CD8-positive, alpha-beta memory T cell (primary cell): ENCODE data around the gene PHF13. TPM values are rescaled to one million over a fixed set of nuclear protein-coding genes. Genes with fewer than 3 reads are reported as not detected.
"Not testable (repeated sequence)": the region's sequence is repeated elsewhere in the genome, so short reads cannot be mapped to it uniquely, and the experiment has no call there.

Source experiments
- CTCF ChIA-PET: fragments of 350-600 bp; sonication (Branson Sonifier 250); formaldehyde crosslinking; loops from one replicate; lab custom pipeline; 2021; ENCODE audit warnings: antibody characterized with exemption; lab: Charles Lee
- POLR2A ChIA-PET: fragments of 350-600 bp; sonication (Branson Sonifier 250); formaldehyde crosslinking; loops from one replicate; lab custom pipeline; 2021; ENCODE audit warnings: antibody characterized with exemption; lab: Charles Lee
- DNase-seq, 5 donors: peaks; one replicate each; pipeline versions ENCODE4 v3.0.0 to v3.0.0-alpha.2; 2020 to 2022; ENCODE audit warnings: mixed read lengths in 1 of 5
- H3K27ac ChIP-seq: one replicate; pipeline ENCODE4 v1.7.0; 2013; ENCODE audit warnings: low read depth, mild to moderate bottlenecking, low read length, moderate library complexity
- H3K27me3 ChIP-seq: 2 replicates; pipeline ENCODE4 v1.7.0; 2013; ENCODE audit warnings: low read length, mild to moderate bottlenecking; ENCODE audit not compliant: insufficient read depth, poor library complexity, severe bottlenecking
- H3K36me3 ChIP-seq: 2 replicates; pipeline ENCODE4 v1.7.0; 2013; ENCODE audit warnings: mild to moderate bottlenecking, low read length, moderate library complexity; ENCODE audit not compliant: insufficient read depth
- H3K4me1 ChIP-seq: 2 replicates; pipeline ENCODE4 v1.7.0; 2013; ENCODE audit warnings: mild to moderate bottlenecking, low read length, moderate library complexity; ENCODE audit not compliant: insufficient read depth
- H3K4me3 ChIP-seq: 2 replicates; pipeline ENCODE4 v1.7.0; 2013; ENCODE audit warnings: mild to moderate bottlenecking, low read length
- H3K9me3 ChIP-seq: 2 replicates; pipeline ENCODE4 v1.7.0; 2013; ENCODE audit warnings: mild to moderate bottlenecking, low read length
- H3K27ac Mint-ChIP-seq, 8 donors: one replicate each; pipeline ENCODE4 v1.8.0; 2020 to 2021; ENCODE audit warnings: mixed read lengths in 8 of 8, mild to moderate bottlenecking in 6 of 8, inconsistent platforms in 3 of 8, moderate library complexity in 3 of 8
- H3K27me3 Mint-ChIP-seq, 2 donors: one replicate each; pipeline ENCODE4 v1.8.0; 2020 to 2021; ENCODE audit warnings: mixed read lengths in 2 of 2, mild to moderate bottlenecking in 1 of 2, moderate library complexity in 1 of 2
- H3K36me3 Mint-ChIP-seq, 3 donors: one replicate each; pipeline ENCODE4 v1.8.0; 2020 to 2021; ENCODE audit warnings: mixed read lengths in 3 of 3, inconsistent platforms in 1 of 3, mild to moderate bottlenecking in 1 of 3
- H3K4me1 Mint-ChIP-seq, 3 donors: one replicate each; pipeline ENCODE4 v1.8.0; 2020 to 2021; ENCODE audit warnings: mixed read lengths in 3 of 3, inconsistent platforms in 1 of 3, mild to moderate bottlenecking in 1 of 3
- H3K4me3 Mint-ChIP-seq, 7 donors: one replicate each; pipeline ENCODE4 v1.8.0; 2020 to 2021; ENCODE audit warnings: mixed read lengths in 7 of 7, mild to moderate bottlenecking in 6 of 7, moderate library complexity in 4 of 7, inconsistent platforms in 2 of 7
- H3K9me3 Mint-ChIP-seq, 5 donors: one replicate each; pipeline ENCODE4 v1.8.0; 2020 to 2022; ENCODE audit warnings: mixed read lengths in 5 of 5, mild to moderate bottlenecking in 3 of 5, moderate library complexity in 2 of 5, inconsistent platforms in 1 of 5
- polyA plus RNA-seq: library from polyadenylated mRNA; unstranded; fragments of 300-500 nt; fragmentation: Illumina TruSeq; gene quantifications from one replicate; pipeline ENCODE4 v1.2.3, GENCODE V29; 2021
- total RNA-seq, 2 experiments: library from RNA; stranded (reverse); gene quantifications; one replicate each; pipeline ENCODE4 v1.2.3, GENCODE V29; 2021

Gene PHF13
- total and polyA plus RNA-seq, 3 experiments from 2014 or later: 4.9 to 14.0 (median 12.5) TPM

DNA sequence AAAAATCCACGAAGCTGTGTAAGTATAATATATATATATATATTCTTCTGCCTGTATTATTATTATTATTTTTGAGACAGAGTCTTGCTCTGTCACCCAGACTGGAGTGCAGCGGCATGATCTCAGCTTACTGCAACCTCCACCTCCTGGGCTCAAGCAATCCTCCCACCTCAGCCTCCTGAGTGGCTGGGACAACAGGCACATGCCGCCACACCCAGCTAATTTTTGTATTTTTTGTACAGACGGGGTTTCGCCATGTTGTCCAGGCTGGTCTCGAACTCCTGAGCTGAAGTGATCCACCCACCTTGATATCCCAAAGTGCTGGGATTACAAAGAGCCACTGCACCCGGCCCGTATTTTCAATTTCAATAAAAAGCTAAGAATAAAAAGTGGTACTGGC lies 13.5 kb upstream of the PHF13 start:
- ChIA-PET CTCF (interaction anchor here (0.8 to 4.6 kb wide), 12 partner anchors 9 to 114 kb away, joined by 3 to 28 read pairs (median 4); partner anchors contain the start of genes NOL9, TAS1R1, THAP3 and ZBTB48), POLR2A (interaction anchor here (0.6 to 7.2 kb wide), 9 partner anchors 13 to 185 kb away, joined by 3 to 64 read pairs (median 3); partner anchors contain the start of genes CAMTA1, NOL9, PHF13 and TAS1R1)
- Histone ChIP-seq H3K4me1 (peaks cover 61% of the 10 kb centered on the region), H3K36me3 (peaks cover 32% of the 10 kb centered on the region), H3K4me3 (peak overlapping the region; percentile 81), H3K27ac (peak overlapping the region; percentile 94)
- Mint-ChIP-seq H3K4me1 (peaks cover 49 to 72% (median 54%) of the 10 kb centered on the region in 3 donors), H3K27ac (peak overlapping the region; percentile 86 to 97 (median 95)), H3K36me3 (peaks cover 0 to 57% (median 3%) of the 10 kb centered on the region in 3 donors), H3K4me3 (peak overlapping the region; percentile 92 to 99 (median 98))
- not testable (repeated sequence) for H3K27me3 ChIP-seq, H3K9me3 Mint-ChIP-seq, H3K27me3 Mint-ChIP-seq, DNase-seq, H3K9me3 ChIP-seq

DNA sequence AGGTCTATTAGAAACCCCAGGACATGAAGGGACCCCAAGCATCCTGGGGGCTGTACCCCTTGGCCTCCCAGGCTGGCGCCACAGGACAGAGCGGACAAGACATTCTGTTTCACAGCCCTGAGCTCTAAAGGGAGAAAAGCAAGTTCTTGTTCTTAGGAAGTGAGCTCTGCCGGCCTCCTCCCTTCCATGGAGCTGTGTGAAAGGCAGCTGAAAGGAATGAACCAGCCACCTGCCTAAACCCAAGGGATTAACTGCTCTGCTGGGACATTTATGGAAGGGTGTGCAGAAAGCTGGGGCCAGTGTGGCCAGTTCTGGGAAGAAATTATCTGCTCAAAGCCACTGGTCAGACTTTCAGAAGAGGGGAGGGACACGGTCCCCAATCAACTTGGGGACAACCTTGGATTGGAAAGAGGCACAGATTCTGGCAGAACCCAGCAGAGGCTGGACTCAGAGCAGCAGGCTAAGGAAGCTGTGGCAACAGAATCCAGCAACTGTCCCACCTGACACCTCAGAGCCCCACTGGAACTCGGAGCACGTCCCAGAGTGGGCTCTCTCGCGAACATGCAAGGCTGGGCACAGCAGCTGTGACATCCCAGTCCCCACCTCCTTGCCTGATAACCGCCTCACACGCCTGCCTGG lies 13.0 kb upstream of the PHF13 start:
- peaks cover 27% of the 10 kb centered on the region for H3K36me3 ChIP-seq
- H3K4me3 Mint-ChIP-seq: peak overlapping the region; percentile 92 to 99 (median 98)
- CTCF ChIA-PET: interaction anchor here (0.8 to 4.6 kb wide), 12 partner anchors 9 to 115 kb away, joined by 3 to 28 read pairs (median 4); partner anchors contain the start of genes NOL9, TAS1R1, THAP3 and ZBTB48
- POLR2A ChIA-PET: interaction anchor here (0.6 to 7.2 kb wide), 10 partner anchors 13 to 185 kb away, joined by 3 to 64 read pairs (median 3); partner anchors contain the start of genes CAMTA1, NOL9, PHF13 and TAS1R1
- H3K27me3 ChIP-seq: no peaks in the 10 kb centered on the region
- H3K9me3 ChIP-seq: no peaks in the 10 kb centered on the region
- H3K27ac ChIP-seq: peak overlapping the region; percentile 94
- H3K36me3 Mint-ChIP-seq: peaks cover 0 to 52% (median 2%) of the 10 kb centered on the region in 3 donors
- H3K4me1 Mint-ChIP-seq: peaks cover 48 to 67% (median 51%) of the 10 kb centered on the region in 3 donors
- no peaks in the 10 kb centered on the region for H3K27me3 Mint-ChIP-seq
- H3K9me3 Mint-ChIP-seq: no peaks in the 10 kb centered on the region
- peak overlapping the region; percentile 81 for H3K4me3 ChIP-seq
- H3K4me1 ChIP-seq: peaks cover 57% of the 10 kb centered on the region
- peak overlapping the region; percentile 91 to 97 (median 95) for H3K27ac Mint-ChIP-seq
- no peak for DNase-seq

DNA sequence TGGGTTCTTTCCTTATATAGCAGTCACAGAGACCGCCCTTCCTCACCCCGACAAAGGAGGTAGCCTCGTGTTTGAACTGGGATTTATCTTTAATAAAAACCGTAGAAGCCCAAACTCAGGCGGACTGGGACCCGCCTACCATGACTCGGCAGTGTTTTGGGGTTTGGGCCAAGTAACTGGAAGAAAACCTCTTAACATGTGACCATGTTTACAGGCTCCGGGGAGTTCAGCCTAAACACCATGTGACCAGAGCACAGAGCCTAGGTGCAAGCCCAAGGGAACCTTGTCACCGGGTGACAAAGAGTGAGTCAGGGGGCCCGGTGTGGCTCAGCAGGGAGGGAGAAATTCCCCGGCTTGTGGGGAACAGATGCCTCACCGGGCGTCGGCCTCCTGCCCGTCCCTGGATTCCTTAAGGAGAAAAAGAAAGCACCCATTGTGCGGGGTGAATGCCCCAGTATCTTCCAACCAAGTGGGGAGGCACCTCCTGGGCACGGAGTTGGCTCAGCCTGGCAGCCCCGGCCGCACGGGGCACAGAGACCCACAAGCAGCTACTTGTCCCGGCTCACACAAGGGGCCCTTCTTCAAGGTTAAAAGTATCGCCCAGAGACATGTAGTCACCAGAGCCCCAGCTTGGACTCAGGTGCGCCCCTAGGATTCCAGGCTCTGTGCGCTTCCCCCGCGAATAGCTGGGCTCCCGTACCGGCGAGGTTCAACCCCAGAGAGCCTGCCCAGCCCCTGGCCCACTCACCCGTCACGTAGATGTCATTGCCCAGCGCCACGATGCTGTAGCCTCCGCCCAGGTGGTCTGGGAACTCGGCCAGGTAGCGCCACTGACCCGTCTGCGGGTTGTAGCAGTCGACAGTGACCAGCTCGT lies 12.2 kb upstream of the PHF13 start:
- H3K4me3 Mint-ChIP-seq: peak overlapping the region; percentile 92 to 99 (median 98)
- DNase-seq: peak; percentile 57 to 89 (median 60)
- Histone ChIP-seq H3K27me3 (no peaks in the 10 kb centered on the region), H3K36me3 (peaks cover 19% of the 10 kb centered on the region), H3K9me3 (no peaks in the 10 kb centered on the region), H3K4me1 (peaks cover 50% of the 10 kb centered on the region), H3K4me3 (peak overlapping the region; percentile 81), H3K27ac (peak overlapping the region; percentile 94)
- H3K4me1 Mint-ChIP-seq: peaks cover 41 to 59% (median 44%) of the 10 kb centered on the region in 3 donors
- H3K27me3 Mint-ChIP-seq: no peaks in the 10 kb centered on the region
- H3K9me3 Mint-ChIP-seq: no peaks in the 10 kb centered on the region
- H3K27ac Mint-ChIP-seq: peak overlapping the region; percentile 91 to 97 (median 95)
- CTCF ChIA-PET: interaction anchor here (0.9 to 4.6 kb wide), 9 partner anchors 11 to 115 kb away, joined by 4 to 28 read pairs (median 6); partner anchors contain the start of genes NOL9 and ZBTB48
- POLR2A ChIA-PET: interaction anchor here (1.1 to 7.2 kb wide), 6 partner anchors 12 to 141 kb away, joined by 3 to 64 read pairs (median 13); partner anchors contain the start of genes NOL9, PHF13, TAS1R1 and ZBTB48
- peaks cover 0 to 44% (median 0%) of the 10 kb centered on the region in 3 donors for H3K36me3 Mint-ChIP-seq

DNA sequence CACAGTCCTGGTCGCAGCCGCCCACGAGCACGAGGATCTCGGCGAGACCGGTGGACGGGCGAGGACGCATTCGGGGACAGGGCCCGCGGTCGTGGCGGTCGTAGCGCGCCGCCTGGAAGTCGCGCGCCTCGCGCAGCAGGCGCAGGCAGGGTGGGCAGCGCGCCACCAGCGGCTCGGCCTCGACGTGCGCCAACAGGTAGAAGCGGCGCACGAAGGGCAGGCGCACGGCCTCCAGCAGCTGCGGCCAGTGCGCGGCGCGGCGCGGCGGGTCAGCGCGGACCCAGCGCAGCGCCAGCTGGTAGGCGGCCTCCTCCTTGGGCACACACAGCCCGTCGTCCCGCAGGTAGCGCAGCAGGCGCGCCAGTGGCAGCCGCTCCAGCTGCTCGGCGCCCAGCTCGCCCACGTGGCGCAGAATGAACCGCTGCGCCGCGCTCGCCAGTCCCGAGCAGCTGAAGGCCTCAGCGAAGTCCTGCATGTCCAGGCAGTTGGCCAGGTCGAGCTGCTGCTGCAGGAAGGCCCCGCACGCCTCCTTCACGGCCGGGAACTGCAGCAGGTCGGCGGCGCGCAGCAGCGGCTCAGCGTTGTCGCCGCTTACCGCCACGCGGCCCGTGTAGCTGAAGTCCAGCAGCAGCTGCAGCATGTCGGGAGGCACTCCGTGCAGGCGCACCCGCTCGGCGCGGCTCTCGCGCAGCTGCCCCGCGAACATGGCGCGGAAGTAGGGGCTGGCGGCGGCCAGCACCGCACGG lies 11.4 kb upstream of the PHF13 start:
- peak overlapping the region; percentile 92 to 99 (median 98) for H3K4me3 Mint-ChIP-seq
- H3K4me1 ChIP-seq: peaks cover 42% of the 10 kb centered on the region
- POLR2A ChIA-PET: interaction anchor here (0.6 to 7.2 kb wide), 7 partner anchors 11 to 1561 kb away, joined by 3 to 64 read pairs (median 12); partner anchors contain the start of genes NOL9, PHF13, TAS1R1 and ZBTB48

DNA sequence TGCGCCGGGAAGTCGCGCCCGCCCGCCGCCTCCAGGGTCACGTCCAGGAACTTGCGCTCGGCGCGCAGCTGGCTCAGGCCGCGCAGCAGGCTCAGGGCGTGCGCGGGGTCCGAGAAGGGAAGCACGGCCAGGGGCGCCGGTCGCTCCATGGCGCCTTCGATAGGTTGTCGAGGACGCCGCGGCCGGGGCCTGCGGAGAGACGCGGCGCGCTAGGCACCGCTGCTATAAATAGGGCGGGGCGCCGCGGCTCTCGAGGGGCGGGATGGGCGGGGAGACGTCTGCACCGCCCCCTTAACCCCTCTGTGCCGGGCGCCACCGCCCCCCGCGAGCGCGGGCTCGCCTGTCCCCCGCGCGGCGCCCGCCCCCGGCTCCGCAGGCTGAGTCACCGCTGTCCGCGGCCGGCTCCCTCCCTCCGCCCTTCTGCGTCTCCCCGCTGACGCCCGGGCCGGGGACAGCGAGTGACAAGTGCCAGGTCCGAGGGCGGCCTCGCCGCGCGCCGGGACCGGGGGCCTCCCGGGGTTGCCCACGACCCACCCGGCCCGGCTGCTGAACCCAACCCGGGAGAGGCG lies 10.8 kb upstream of the PHF13 start, which contains the start of gene KLHL21:
TSS of gene KLHL21 (minus strand) at position 201 of the 569 bp plus-strand sequence. CDS start at position 149, 52 bp downstream.
- CTCF ChIA-PET: interaction anchor here (0.8 to 4.2 kb wide), 7 partner anchors 9 to 114 kb away, joined by 3 to 16 read pairs (median 5); partner anchors contain the start of gene NOL9
- Mint-ChIP-seq H3K36me3 (peaks cover 0 to 29% (median 0%) of the 10 kb centered on the region in 3 donors), H3K9me3 (no peaks in the 10 kb centered on the region), H3K27ac (peak within 1 kb of the TSS; percentile 91 to 99 (median 96)), H3K4me3 (peak within 1 kb of the TSS; percentile 92 to 99 (median 98)), H3K4me1 (peaks cover 31 to 44% (median 33%) of the 10 kb centered on the region in 3 donors), H3K27me3 (no peaks in the 10 kb centered on the region)
- Histone ChIP-seq H3K9me3 (no peaks in the 10 kb centered on the region), H3K27me3 (no peaks in the 10 kb centered on the region), H3K36me3 (peaks cover 5% of the 10 kb centered on the region), H3K27ac (peak within 1 kb of the TSS; percentile 94), H3K4me1 (peaks cover 36% of the 10 kb centered on the region), H3K4me3 (peak within 1 kb of the TSS; percentile 81)
- POLR2A ChIA-PET: interaction anchor here (0.6 to 7.2 kb wide), 6 partner anchors 10 to 1560 kb away, joined by 4 to 64 read pairs (median 13); partner anchors contain the start of genes NOL9, PHF13, TAS1R1 and THAP3
- DNase-seq: peak; percentile 80 to 90 (median 82)

More for the DNA sequence above, 11.4 kb upstream of the PHF13 start:
- Mint-ChIP-seq H3K4me1 (peaks cover 35 to 51% (median 37%) of the 10 kb centered on the region in 3 donors), H3K9me3 (no peaks in the 10 kb centered on the region), H3K36me3 (peaks cover 0 to 36% (median 0%) of the 10 kb centered on the region in 3 donors), H3K27me3 (no peaks in the 10 kb centered on the region), H3K27ac (peak overlapping the region; percentile 32 to 96 (median 92))
- H3K27ac ChIP-seq: peak overlapping the region; percentile 94
- CTCF ChIA-PET: interaction anchor here (0.8 to 4.6 kb wide), 9 partner anchors 10 to 116 kb away, joined by 3 to 28 read pairs (median 5); partner anchors contain the start of genes NOL9 and ZBTB48
- peak in 3 of 5 donors; percentile 10 to 46 (median 22) for DNase-seq
- H3K27me3 ChIP-seq: no peaks in the 10 kb centered on the region
- H3K9me3 ChIP-seq: no peaks in the 10 kb centered on the region
- peak overlapping the region; percentile 81 for H3K4me3 ChIP-seq
- peaks cover 11% of the 10 kb centered on the region for H3K36me3 ChIP-seq

DNA sequence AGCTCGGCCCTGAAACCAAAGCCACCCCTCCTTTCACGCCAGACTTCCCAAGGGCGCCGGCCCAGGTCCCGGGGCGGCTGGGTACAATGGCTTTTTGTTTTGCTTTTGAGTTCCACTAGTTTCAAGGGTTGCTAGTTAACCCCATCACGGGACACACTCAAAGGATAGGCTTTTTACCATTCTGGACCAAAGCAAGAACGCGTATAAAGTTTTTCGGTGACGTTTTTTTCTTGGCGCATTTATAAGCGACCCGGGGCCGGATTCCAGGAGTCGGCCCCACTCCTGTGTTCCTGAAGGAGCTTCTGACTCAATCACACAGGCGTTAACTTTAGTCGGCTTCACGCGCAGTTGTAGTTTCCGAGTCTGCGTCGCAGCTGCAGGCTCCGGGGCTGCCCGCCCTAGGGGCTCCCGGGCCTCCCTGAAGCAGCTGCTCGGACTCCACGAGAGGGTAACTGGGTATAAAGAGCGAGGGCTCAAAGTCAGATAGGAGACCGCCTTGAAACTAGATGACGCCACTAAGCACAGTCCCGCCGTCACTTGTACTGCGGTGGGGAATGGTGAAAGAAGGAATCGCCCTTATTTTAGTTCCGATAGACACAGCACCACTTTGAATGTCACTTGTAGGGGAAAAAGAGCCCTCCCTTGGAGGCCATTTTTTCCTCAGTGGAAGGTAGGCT lies 10.2 kb upstream of the PHF13 start:
- H3K9me3 Mint-ChIP-seq: no peaks in the 10 kb centered on the region
- H3K27me3 Mint-ChIP-seq: no peaks in the 10 kb centered on the region
- Histone ChIP-seq H3K27me3 (no peaks in the 10 kb centered on the region), H3K36me3 (no peaks in the 10 kb centered on the region), H3K4me3 (peak overlapping the region; percentile 59), H3K27ac (peak overlapping the region; percentile 92), H3K9me3 (no peaks in the 10 kb centered on the region), H3K4me1 (peaks cover 30% of the 10 kb centered on the region)
- DNase-seq: peak; percentile 31 to 79 (median 70)
- ChIA-PET POLR2A (interaction anchor here (0.6 to 7.2 kb wide), 10 partner anchors 9 to 143 kb away, joined by 3 to 64 read pairs (median 4); partner anchors contain the start of genes NOL9, PHF13, TAS1R1 and THAP3), CTCF (interaction anchor here (1.3 to 4.2 kb wide), 4 partner anchors 9 to 46 kb away, joined by 4 to 16 read pairs (median 5); no protein-coding TSS in a partner anchor)
- peaks cover 28 to 38% (median 33%) of the 10 kb centered on the region in 3 donors for H3K4me1 Mint-ChIP-seq
- H3K27ac Mint-ChIP-seq: peak overlapping the region; percentile 91 to 99 (median 96)
- peaks cover 0 to 26% (median 0%) of the 10 kb centered on the region in 3 donors for H3K36me3 Mint-ChIP-seq
- peak overlapping the region; percentile 90 to 98 (median 91) for H3K4me3 Mint-ChIP-seq
